GM23338 (cell line): ENCODE measurements around the gene NDUFAB1. TPM values are rescaled to one million over a fixed set of nuclear protein-coding genes. Genes with fewer than 3 reads are reported as not detected.

Experiments used
- CREB1 ChIP-seq: fragments of 250-450 bp; sonication (Bioruptor Pico); IDR thresholded peaks from 2 replicates; pipeline ENCODE4 v1.5.0; 2020; ENCODE audit warnings: low read depth, mild to moderate bottlenecking, moderate library complexity
- ETS1 ChIP-seq: IDR thresholded peaks from 2 replicates; pipeline ENCODE4 v1.6.1; 2016; ENCODE audit warnings: antibody characterized with exemption
- EZH2 ChIP-seq: fragments of 200-600 bp; sonication (generic); IDR thresholded peaks from one replicate; pipeline ENCODE4 v1.8.0; 2017; ENCODE audit warnings: antibody characterized with exemption, mild to moderate bottlenecking, low read depth; ENCODE audit not compliant: unreplicated experiment
- JUNB ChIP-seq: IDR thresholded peaks from one replicate; pipeline ENCODE4 v1.6.1; 2016; ENCODE audit warnings: antibody characterized with exemption; ENCODE audit not compliant: unreplicated experiment
- NANOG ChIP-seq: IDR thresholded peaks from 2 replicates; pipeline ENCODE4 v1.6.1; 2016; ENCODE audit warnings: antibody characterized with exemption, borderline replicate concordance
- POLR2AphosphoS5 ChIP-seq: IDR thresholded peaks from 2 replicates; pipeline ENCODE4 v1.6.1; 2016; ENCODE audit warnings: antibody characterized with exemption, low read depth
- STAT1 ChIP-seq: IDR thresholded peaks from one replicate; pipeline ENCODE4 v1.6.1; 2016; ENCODE audit warnings: antibody characterized with exemption; ENCODE audit not compliant: unreplicated experiment
- ZNF114 ChIP-seq: fragments of 250-450 bp; sonication (Bioruptor Pico); IDR thresholded peaks from 2 replicates; pipeline ENCODE4 v1.5.0; 2020; ENCODE audit warnings: mild to moderate bottlenecking, moderate library complexity
- ZNF331 ChIP-seq: fragments of 250-450 bp; sonication (Bioruptor Pico); IDR thresholded peaks from 2 replicates; pipeline ENCODE4 v1.5.0; 2020; ENCODE audit warnings: low read depth, mild to moderate bottlenecking, moderate library complexity
- ZNF462 ChIP-seq: fragments of 250-450 bp; sonication (Bioruptor Pico); IDR thresholded peaks from 2 replicates; pipeline ENCODE4 v1.5.0; 2020; ENCODE audit warnings: mild to moderate bottlenecking, moderate library complexity
- polyA plus RNA-seq: library from polyadenylated mRNA; unstranded; fragments of >200 nt; fragmentation: Nextera tagmentation; extraction: Ambion mirVana; gene quantifications from 2 replicates; pipeline ENCODE4 v1.2.1, GENCODE V29; 2016
- total RNA-seq: library from RNA; depleted of rRNA; stranded (reverse); fragments of >200 nt; shearing (Covaris generic); gene quantifications from 2 replicates; pipeline ENCODE4 v1.2.3, GENCODE V29; 2014
- TF ChIP-seq, protein P1 (sequence below), 2 experiments: fragments of 200-600 bp in 1 of 2; sonication (generic) in 1 of 2; conservative IDR thresholded peaks; 2 replicates each; pipeline versions ENCODE4 v1.5.1 to v1.6.1; 2016 to 2017; ENCODE audit warnings: antibody characterized with exemption in 2 of 2, low read depth in 2 of 2, mild to moderate bottlenecking in 2 of 2, moderate library complexity in 1 of 2

The NDUFAB1 gene
- total and polyA plus RNA-seq, 2 experiments from 2014 or later = 136 to 477 TPM

- TF ChIP-seq ZNF462 (CRISPR knock-in tag) = no peak
- no peak for TF ChIP-seq STAT1
- TF ChIP-seq, protein P1, sequence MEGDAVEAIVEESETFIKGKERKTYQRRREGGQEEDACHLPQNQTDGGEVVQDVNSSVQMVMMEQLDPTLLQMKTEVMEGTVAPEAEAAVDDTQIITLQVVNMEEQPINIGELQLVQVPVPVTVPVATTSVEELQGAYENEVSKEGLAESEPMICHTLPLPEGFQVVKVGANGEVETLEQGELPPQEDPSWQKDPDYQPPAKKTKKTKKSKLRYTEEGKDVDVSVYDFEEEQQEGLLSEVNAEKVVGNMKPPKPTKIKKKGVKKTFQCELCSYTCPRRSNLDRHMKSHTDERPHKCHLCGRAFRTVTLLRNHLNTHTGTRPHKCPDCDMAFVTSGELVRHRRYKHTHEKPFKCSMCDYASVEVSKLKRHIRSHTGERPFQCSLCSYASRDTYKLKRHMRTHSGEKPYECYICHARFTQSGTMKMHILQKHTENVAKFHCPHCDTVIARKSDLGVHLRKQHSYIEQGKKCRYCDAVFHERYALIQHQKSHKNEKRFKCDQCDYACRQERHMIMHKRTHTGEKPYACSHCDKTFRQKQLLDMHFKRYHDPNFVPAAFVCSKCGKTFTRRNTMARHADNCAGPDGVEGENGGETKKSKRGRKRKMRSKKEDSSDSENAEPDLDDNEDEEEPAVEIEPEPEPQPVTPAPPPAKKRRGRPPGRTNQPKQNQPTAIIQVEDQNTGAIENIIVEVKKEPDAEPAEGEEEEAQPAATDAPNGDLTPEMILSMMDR (conservative IDR thresholded peaks at IDR 0.05; ENCODE audit: low read depth in 2 of 2) = no peak
- no peak for TF ChIP-seq JUNB
- no peak for TF ChIP-seq ZNF331 (CRISPR knock-in tag)
- TF ChIP-seq ETS1 = no peak
- TF ChIP-seq POLR2AphosphoS5 = no peak
- TF ChIP-seq ZNF114 (CRISPR knock-in tag) = no peak
- no peak for TF ChIP-seq CREB1 (CRISPR knock-in tag)
- TF ChIP-seq NANOG = no peak
- TF ChIP-seq EZH2 = no peak
These were observed 5.9 kb downstream of the NDUFAB1 start (continued) for GRCh38 chr16:23590181-23590580.
